GM12801 (cell line): Measurements from ENCODE around the gene CDC42EP5.

Source experiments
- CTCF ChIP-seq: IDR thresholded peaks from one replicate; pipeline ENCODE4 v1.5.1; 2011; ENCODE audit warnings: control low read depth; ENCODE audit not compliant: insufficient read length; ENCODE audit errors: extremely low read depth

The CDC42EP5 gene

GRCh38 chr19:54463531-54464043 is 9.5 kb downstream of the CDC42EP5 start, which contains the start of gene LENG9:
Gene LENG9, minus strand, starts transcription at chr19:54463778. Its CDS starts 252 bp downstream, at chr19:54463526.
- TF ChIP-seq CTCF = no peak

GRCh38 chr19:54462655-54463530 is 10.2 kb downstream of the CDC42EP5 start:
- TF ChIP-seq CTCF = no peak

- TF ChIP-seq CTCF = no peak
Measured at GRCh38 chr19:54462047-54462654, 10.9 kb downstream of the CDC42EP5 start.

GRCh38 chr19:54461613-54462012 is 11.5 kb downstream of the CDC42EP5 start:
- TF ChIP-seq CTCF = no peak

GRCh38 chr19:54461210-54461609 is 11.9 kb downstream of the CDC42EP5 start:
- no peak for TF ChIP-seq CTCF

GRCh38 chr19:54460230-54461005 is 12.7 kb downstream of the CDC42EP5 start:
- no peak for TF ChIP-seq CTCF
